Measurements from ENCODE around the gene WWP2. TPM values are rescaled to one million over a fixed set of nuclear protein-coding genes. Genes with fewer than 3 reads are reported as not detected.
"Not testable (repeated sequence)": the region's sequence is repeated elsewhere in the genome, so short reads cannot be mapped to it uniquely, and the experiment has no call there.

The WWP2 gene
- total RNA-seq, 2 donors from 2014 or later: 42.3 to 42.5 TPM

- no peak for DNase-seq (ENCODE audit: low spot score)
- intact Hi-C loops (cut with DNase I): no loop called here
These were observed 60.2 kb downstream of the WWP2 start for GRCh38 chr16:69822174-69822935.

GRCh38 chr16:69823831-69824563, 61.9 kb downstream of the WWP2 start:
- intact Hi-C loops (cut with DNase I): no loop called here
- no peak for DNase-seq (ENCODE audit: low spot score)

GRCh38 chr16:69824564-69825142, 62.5 kb downstream of the WWP2 start:
- DNase-seq (ENCODE audit: low spot score): not testable (repeated sequence)

GRCh38 chr16:69827524-69827923, 65.4 kb downstream of the WWP2 start:
- intact Hi-C loops (cut with DNase I): no loop called here
- DNase-seq (ENCODE audit: low spot score): no peak

More at GRCh38 chr16:69824564-69825142, 62.5 kb downstream of the WWP2 start:
- intact Hi-C loops (cut with DNase I): not testable (repeated sequence)

GRCh38 chr16:69829338-69829737, 67.2 kb downstream of the WWP2 start:
- intact Hi-C loops (cut with DNase I): no loop called here
- no peak for DNase-seq (ENCODE audit: low spot score)

GRCh38 chr16:69830146-69830533, 68.0 kb downstream of the WWP2 start:
- intact Hi-C loops (cut with DNase I): no loop called here
- DNase-seq (ENCODE audit: low spot score): no peak

GRCh38 chr16:69830534-69831211, 68.5 kb downstream of the WWP2 start:
- no peak for DNase-seq (ENCODE audit: low spot score)
- intact Hi-C loops (cut with DNase I): no loop called here

- no peak for DNase-seq (ENCODE audit: low spot score)
- intact Hi-C loops (cut with DNase I): no loop called here
These were observed 69.3 kb downstream of the WWP2 start for GRCh38 chr16:69831212-69832123.

- DNase-seq (ENCODE audit: low spot score): no peak
- intact Hi-C loops (cut with DNase I): no loop called here
These were observed 71.5 kb downstream of the WWP2 start for GRCh38 chr16:69833357-69834282.

- no peak for DNase-seq (ENCODE audit: low spot score)
These were observed 72.8 kb downstream of the WWP2 start for GRCh38 chr16:69834807-69835466.

GRCh38 chr16:69836257-69836656, 74.1 kb downstream of the WWP2 start:
- intact Hi-C loops (cut with DNase I): no loop called here
- DNase-seq (ENCODE audit: low spot score): no peak

More at GRCh38 chr16:69834807-69835466, 72.8 kb downstream of the WWP2 start:
- intact Hi-C loops (cut with DNase I): no loop called here

- DNase-seq (ENCODE audit: low spot score): no peak
- intact Hi-C loops (cut with DNase I): no loop called here
These were observed 75.2 kb downstream of the WWP2 start for GRCh38 chr16:69837380-69837779.

GRCh38 chr16:69838489-69838888, 76.4 kb downstream of the WWP2 start:
- intact Hi-C loops (cut with DNase I): no loop called here
- no peak for DNase-seq (ENCODE audit: low spot score)

GRCh38 chr16:69839240-69839688, 77.1 kb downstream of the WWP2 start:
- no peak for DNase-seq (ENCODE audit: low spot score)
- intact Hi-C loops (cut with DNase I): no loop called here

- intact Hi-C loops (cut with DNase I): no loop called here
These were observed 77.8 kb downstream of the WWP2 start for GRCh38 chr16:69839798-69840409.

GRCh38 chr16:69840975-69841374, 78.8 kb downstream of the WWP2 start:
- intact Hi-C loops (cut with DNase I): no loop called here

More at GRCh38 chr16:69839798-69840409, 77.8 kb downstream of the WWP2 start:
- no peak for DNase-seq (ENCODE audit: low spot score)

GRCh38 chr16:69844441-69844840, 82.3 kb downstream of the WWP2 start:
- intact Hi-C loops (cut with DNase I): no loop called here
- no peak for DNase-seq (ENCODE audit: low spot score)

More at GRCh38 chr16:69840975-69841374, 78.8 kb downstream of the WWP2 start:
- DNase-seq (ENCODE audit: low spot score): no peak

Measured in posterior vena cava (tissue), 2 donors.